ENCODE results near the gene SLC44A1.

- TF ChIP-seq ZNF302 (CRISPR knock-in tag; IDR thresholded peaks at IDR 0.05), result no peak
- TF ChIP-seq CTCF (IDR thresholded peaks at IDR 0.05), result no peak
- TF ChIP-seq MYC (IDR thresholded peaks at IDR 0.05; ENCODE audit: borderline replicate concordance, low read length), result no peak
- no peak for TF ChIP-seq POLR2A (IDR thresholded peaks at IDR 0.05; ENCODE audit: low read length)
- no peak for TF ChIP-seq ELK1 (IDR thresholded peaks at IDR 0.05; ENCODE audit: low read depth, low read length)
- no peak for TF ChIP-seq USF2 (IDR thresholded peaks at IDR 0.05)
- TF ChIP-seq PBX3 (IDR thresholded peaks at IDR 0.05), result no peak
- no peak for TF ChIP-seq JUNB (IDR thresholded peaks at IDR 0.05)
- no peak for TF ChIP-seq ZC3H11A (IDR thresholded peaks at IDR 0.05)
- no peak for TF ChIP-seq MAFK (IDR thresholded peaks at IDR 0.05; ENCODE audit: partially characterized antibody)
- TF ChIP-seq NFE2L2 (conservative IDR thresholded peaks at IDR 0.05; ENCODE audit: low read length), result no peak
- no peak for TF ChIP-seq JUN (IDR thresholded peaks at IDR 0.05)
These were observed 6.1 kb upstream of the SLC44A1 start for GRCh38 chr9:105238302-105238701.
